HL-60 (cell line): Measurements from ENCODE around the gene CBLL1.

Source experiments
- DNase-seq, 2 experiments: peaks; one replicate each; pipeline ENCODE4 v3.0.0-alpha.2; 2010 to 2020; ENCODE audit warnings: low read depth in 1 of 2, low spot score in 1 of 2
- H3K27ac ChIP-seq: fragments of 250-450 bp; sonication (Bioruptor Pico); replicated peaks from 2 replicates; pipeline ENCODE4 v1.5.1; 2020; ENCODE audit warnings: mild to moderate bottlenecking, moderate library complexity
- H3K27me3 ChIP-seq: fragments of 250-450 bp; sonication (Bioruptor Pico); 2 replicates; pipeline ENCODE4 v1.5.1; 2021; ENCODE audit warnings: mild to moderate bottlenecking, moderate library complexity; ENCODE audit not compliant: insufficient read depth, poor library complexity, severe bottlenecking
- H3K4me3 ChIP-seq: replicated peaks from 2 replicates; pipeline ENCODE4 v1.5.1; 2011; ENCODE audit warnings: mild to moderate bottlenecking, control low read depth, low read length; ENCODE audit not compliant: insufficient read depth
- GABPA ChIP-seq: IDR thresholded peaks from 2 replicates; pipeline ENCODE4 v1.6.1; 2012; ENCODE audit warnings: low read depth
- POLR2AphosphoS5 ChIP-seq: IDR thresholded peaks from 2 replicates; pipeline ENCODE4 v1.6.1; 2012; ENCODE audit warnings: low read depth
- SPI1 ChIP-seq: IDR thresholded peaks from 2 replicates; pipeline ENCODE4 v1.6.1; 2012; ENCODE audit warnings: low read depth, mild to moderate bottlenecking, borderline replicate concordance
- TF ChIP-seq, protein P1 (sequence below): IDR thresholded peaks from 2 replicates; pipeline ENCODE4 v1.6.1; 2012; ENCODE audit warnings: low read depth; ENCODE audit not compliant: insufficient replicate concordance
- TF ChIP-seq, protein P2 (sequence below): IDR thresholded peaks from one replicate; pipeline ENCODE4 v1.5.1; 2011; ENCODE audit warnings: low read length, control low read depth, inconsistent platforms; ENCODE audit not compliant: insufficient read depth

Gene CBLL1

DNA sequence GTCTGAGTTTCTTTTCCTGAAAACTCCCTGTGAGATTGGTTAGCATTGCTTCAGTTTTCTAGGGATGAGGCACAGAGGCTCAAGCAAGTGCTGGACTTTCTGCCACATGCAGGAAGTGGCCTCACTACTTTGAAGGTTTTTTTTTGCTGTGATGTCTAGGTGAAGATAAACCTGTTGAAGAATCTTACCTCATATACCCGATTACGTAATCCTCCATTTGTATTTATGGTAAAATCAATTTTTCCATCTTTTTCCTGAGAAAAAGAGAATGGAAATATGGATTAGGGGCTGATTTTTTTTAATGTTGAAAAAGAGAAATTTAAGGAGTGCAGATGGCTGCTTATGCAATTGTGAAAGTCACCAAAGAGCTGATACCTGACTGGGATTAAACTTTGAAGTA lies 23.4 kb downstream of the CBLL1 start:
- TF ChIP-seq SPI1 (no peak), POLR2AphosphoS5 (no peak), GABPA (no peak)
- TF ChIP-seq, protein P1, sequence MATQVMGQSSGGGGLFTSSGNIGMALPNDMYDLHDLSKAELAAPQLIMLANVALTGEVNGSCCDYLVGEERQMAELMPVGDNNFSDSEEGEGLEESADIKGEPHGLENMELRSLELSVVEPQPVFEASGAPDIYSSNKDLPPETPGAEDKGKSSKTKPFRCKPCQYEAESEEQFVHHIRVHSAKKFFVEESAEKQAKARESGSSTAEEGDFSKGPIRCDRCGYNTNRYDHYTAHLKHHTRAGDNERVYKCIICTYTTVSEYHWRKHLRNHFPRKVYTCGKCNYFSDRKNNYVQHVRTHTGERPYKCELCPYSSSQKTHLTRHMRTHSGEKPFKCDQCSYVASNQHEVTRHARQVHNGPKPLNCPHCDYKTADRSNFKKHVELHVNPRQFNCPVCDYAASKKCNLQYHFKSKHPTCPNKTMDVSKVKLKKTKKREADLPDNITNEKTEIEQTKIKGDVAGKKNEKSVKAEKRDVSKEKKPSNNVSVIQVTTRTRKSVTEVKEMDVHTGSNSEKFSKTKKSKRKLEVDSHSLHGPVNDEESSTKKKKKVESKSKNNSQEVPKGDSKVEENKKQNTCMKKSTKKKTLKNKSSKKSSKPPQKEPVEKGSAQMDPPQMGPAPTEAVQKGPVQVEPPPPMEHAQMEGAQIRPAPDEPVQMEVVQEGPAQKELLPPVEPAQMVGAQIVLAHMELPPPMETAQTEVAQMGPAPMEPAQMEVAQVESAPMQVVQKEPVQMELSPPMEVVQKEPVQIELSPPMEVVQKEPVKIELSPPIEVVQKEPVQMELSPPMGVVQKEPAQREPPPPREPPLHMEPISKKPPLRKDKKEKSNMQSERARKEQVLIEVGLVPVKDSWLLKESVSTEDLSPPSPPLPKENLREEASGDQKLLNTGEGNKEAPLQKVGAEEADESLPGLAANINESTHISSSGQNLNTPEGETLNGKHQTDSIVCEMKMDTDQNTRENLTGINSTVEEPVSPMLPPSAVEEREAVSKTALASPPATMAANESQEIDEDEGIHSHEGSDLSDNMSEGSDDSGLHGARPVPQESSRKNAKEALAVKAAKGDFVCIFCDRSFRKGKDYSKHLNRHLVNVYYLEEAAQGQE: no peak
- TF ChIP-seq, protein P2, sequence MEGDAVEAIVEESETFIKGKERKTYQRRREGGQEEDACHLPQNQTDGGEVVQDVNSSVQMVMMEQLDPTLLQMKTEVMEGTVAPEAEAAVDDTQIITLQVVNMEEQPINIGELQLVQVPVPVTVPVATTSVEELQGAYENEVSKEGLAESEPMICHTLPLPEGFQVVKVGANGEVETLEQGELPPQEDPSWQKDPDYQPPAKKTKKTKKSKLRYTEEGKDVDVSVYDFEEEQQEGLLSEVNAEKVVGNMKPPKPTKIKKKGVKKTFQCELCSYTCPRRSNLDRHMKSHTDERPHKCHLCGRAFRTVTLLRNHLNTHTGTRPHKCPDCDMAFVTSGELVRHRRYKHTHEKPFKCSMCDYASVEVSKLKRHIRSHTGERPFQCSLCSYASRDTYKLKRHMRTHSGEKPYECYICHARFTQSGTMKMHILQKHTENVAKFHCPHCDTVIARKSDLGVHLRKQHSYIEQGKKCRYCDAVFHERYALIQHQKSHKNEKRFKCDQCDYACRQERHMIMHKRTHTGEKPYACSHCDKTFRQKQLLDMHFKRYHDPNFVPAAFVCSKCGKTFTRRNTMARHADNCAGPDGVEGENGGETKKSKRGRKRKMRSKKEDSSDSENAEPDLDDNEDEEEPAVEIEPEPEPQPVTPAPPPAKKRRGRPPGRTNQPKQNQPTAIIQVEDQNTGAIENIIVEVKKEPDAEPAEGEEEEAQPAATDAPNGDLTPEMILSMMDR: no peak
- Histone ChIP-seq H3K4me3 (no peak overlapping the region), H3K27me3 (peaks cover 4% of the 10 kb centered on the region), H3K27ac (no peak overlapping the region)
- no peak for DNase-seq

DNA sequence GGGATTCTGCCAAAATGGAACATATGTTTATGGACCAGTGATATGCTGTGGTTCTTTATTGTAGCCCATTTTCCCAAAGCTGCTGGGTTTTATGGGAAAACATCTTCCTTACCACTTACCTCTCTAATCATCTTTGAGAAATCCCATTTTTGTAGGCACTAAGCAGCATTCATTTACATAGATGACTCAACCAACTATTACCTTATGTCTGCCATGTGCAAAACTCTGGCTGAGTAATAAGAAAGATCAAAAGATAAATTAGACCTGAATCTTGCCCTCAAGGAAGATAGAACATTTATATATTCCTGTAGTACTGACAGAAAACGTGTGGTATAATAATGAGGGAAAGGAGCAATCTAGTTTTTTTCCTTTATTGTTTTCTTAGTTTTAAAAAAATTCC lies 24.3 kb downstream of the CBLL1 start:
- no peak for DNase-seq
- Histone ChIP-seq H3K27me3 (peaks cover 4% of the 10 kb centered on the region), H3K27ac (no peak overlapping the region), H3K4me3 (no peak overlapping the region)
- TF ChIP-seq GABPA (no peak), POLR2AphosphoS5 (no peak), SPI1 (no peak)
- TF ChIP-seq, protein P1: no peak
- TF ChIP-seq, protein P2: no peak

DNA sequence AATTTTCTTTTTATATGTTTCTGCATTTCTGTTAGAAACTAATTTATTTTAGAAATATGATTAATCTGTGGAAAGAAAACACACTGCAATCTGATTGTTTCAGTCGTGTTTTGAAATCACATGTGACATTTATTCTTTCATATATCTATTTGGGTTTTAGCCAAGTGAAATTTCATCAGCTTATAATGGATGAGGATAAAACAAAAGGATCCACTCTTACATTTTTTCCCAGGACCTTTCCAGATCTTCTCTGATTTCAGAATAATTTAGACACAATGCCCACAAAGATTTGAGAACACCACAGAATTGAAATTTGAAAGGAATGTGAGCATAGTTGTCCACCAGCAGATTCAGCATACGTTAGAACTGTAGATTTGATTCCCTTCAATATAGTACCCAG lies 29.1 kb downstream of the CBLL1 start:
- no peak for DNase-seq
- TF ChIP-seq SPI1: no peak
- no peak for TF ChIP-seq POLR2AphosphoS5
- TF ChIP-seq, protein P1: no peak
- TF ChIP-seq GABPA: no peak
- TF ChIP-seq, protein P2: no peak
- H3K27ac ChIP-seq: no peak overlapping the region
- no peak overlapping the region for H3K4me3 ChIP-seq
- H3K27me3 ChIP-seq: peaks cover 4% of the 10 kb centered on the region
